ENCODE data around the gene SEMA4B.

DNA sequence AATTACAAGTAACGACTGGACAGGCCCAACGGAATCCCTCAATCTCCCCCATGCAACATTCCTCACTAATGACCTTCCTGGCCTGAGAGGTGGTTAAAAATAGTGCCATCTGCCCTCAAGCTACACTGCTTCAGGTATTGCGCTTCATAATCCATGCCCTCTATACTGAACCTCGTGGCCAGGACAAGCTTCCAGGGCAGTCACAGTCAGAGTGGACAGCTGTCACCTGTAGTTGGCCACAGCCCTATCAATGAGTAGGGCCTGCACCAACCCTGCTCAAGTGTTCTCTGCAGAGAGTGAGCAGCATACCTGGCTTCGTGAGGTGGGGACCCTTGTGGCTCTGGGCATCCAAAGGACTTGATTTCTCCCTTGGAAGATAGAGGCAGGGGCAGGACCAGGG is 46.9 kb upstream of the SEMA4B start:
- no peak for TF ChIP-seq CTCF (IDR thresholded peaks at IDR 0.05)
- no peak for TF ChIP-seq POLR2AphosphoS5 (IDR thresholded peaks at IDR 0.05)
- TF ChIP-seq POLR2A (IDR thresholded peaks at IDR 0.05) = no peak
